HEK293 (cell line): ENCODE measurements around the gene AP5M1.

Experiments used
- CTCF ChIA-PET: fragments of 350-600 bp; formaldehyde crosslinking; extraction: SDS; loops from one replicate; lab custom pipeline; 2021; ENCODE audit warnings: antibody characterized with exemption; lab: Yijun Ruan, JAX
- POLR2A ChIA-PET: fragments of 300-600 bp; formaldehyde crosslinking; extraction: SDS; loops from one replicate; lab custom pipeline; 2020; ENCODE audit warnings: antibody characterized with exemption, inconsistent platforms; lab: Yijun Ruan, JAX
- H3K27ac ChIP-seq: fragments of 200-500 bp; sonication (Bioruptor generic); 2 replicates; pipeline ENCODE4 v1.5.1; 2014; ENCODE audit warnings: low read depth, low read length, control low read depth, inconsistent platforms; ENCODE audit errors: extremely low read depth
- H3K36me3 ChIP-seq, 2 experiments: fragments of 200-500 bp in 1 of 2; sonication (Bioruptor generic) in 1 of 2; 1 replicate in 1 of 2; 2 replicates in 1 of 2; pipeline ENCODE4 v1.5.1; 2014 to 2017; ENCODE audit warnings: inconsistent platforms in 2 of 2, low read length in 2 of 2; ENCODE audit not compliant: control insufficient read depth in 2 of 2, insufficient read depth in 1 of 2
- H3K4me1 ChIP-seq: fragments of 200-500 bp; sonication (Bioruptor generic); 2 replicates; pipeline ENCODE4 v1.5.1; 2014; ENCODE audit warnings: mild to moderate bottlenecking, low read length, inconsistent platforms; ENCODE audit not compliant: control insufficient read depth, insufficient read depth
- H3K4me3 ChIP-seq: 2 replicates; pipeline ENCODE4 v1.5.1; 2011; ENCODE audit warnings: low read depth, mild to moderate bottlenecking, control low read depth, low read length, moderate library complexity
- H3K9me3 ChIP-seq: fragments of 200-500 bp; sonication (Bioruptor generic); 2 replicates; pipeline ENCODE4 v1.5.1; 2014; ENCODE audit warnings: low read depth, low read length, inconsistent platforms; ENCODE audit not compliant: control insufficient read depth, insufficient read depth
- EGR2 ChIP-seq: fragments of 450-650 bp; formaldehyde crosslinking; IDR thresholded peaks from 2 replicates; pipeline ENCODE4 v1.5.1; 2016; ENCODE audit warnings: low read depth, missing biosample characterization, missing genetic modification characterization
- KLF9 ChIP-seq: fragments of 450-650 bp; formaldehyde crosslinking; IDR thresholded peaks from 2 replicates; pipeline ENCODE4 v1.5.1; 2016; ENCODE audit warnings: missing biosample characterization, missing genetic modification characterization, low read depth
- MEIS1 ChIP-seq: sonication (generic); formaldehyde crosslinking; IDR thresholded peaks from 2 replicates; pipeline ENCODE4 v1.8.1; 2022; ENCODE audit warnings: missing genetic modification reagents, mild to moderate bottlenecking, borderline replicate concordance
- ZFP69B ChIP-seq: fragments of 450-650 bp; formaldehyde crosslinking; IDR thresholded peaks from 2 replicates; pipeline ENCODE4 v1.5.1; 2016; ENCODE audit warnings: missing biosample characterization, missing genetic modification characterization
- ZNF121 ChIP-seq: fragments of 450-650 bp; formaldehyde crosslinking; IDR thresholded peaks from 2 replicates; pipeline ENCODE4 v1.5.1; 2016; ENCODE audit warnings: missing biosample characterization, missing genetic modification characterization
- ZNF214 ChIP-seq: fragments of 450-650 bp; formaldehyde crosslinking; IDR thresholded peaks from 2 replicates; pipeline ENCODE4 v1.5.1; 2017; ENCODE audit warnings: missing biosample characterization, mild to moderate bottlenecking, missing genetic modification characterization, borderline replicate concordance
- ZNF24 ChIP-seq: fragments of 450-650 bp; formaldehyde crosslinking; IDR thresholded peaks from 2 replicates; pipeline ENCODE4 v1.5.1; 2016; ENCODE audit warnings: missing biosample characterization, missing genetic modification characterization
- ZNF266 ChIP-seq: fragments of 450-650 bp; formaldehyde crosslinking; IDR thresholded peaks from 2 replicates; pipeline ENCODE4 v1.5.1; 2016; ENCODE audit warnings: missing biosample characterization, missing genetic modification characterization, low read depth
- ZNF292 ChIP-seq: fragments of 450-650 bp; formaldehyde crosslinking; IDR thresholded peaks from 2 replicates; pipeline ENCODE4 v1.5.1; 2016; ENCODE audit warnings: low read depth, missing biosample characterization, missing genetic modification characterization, borderline replicate concordance
- ZNF311 ChIP-seq: fragments of 450-650 bp; formaldehyde crosslinking; IDR thresholded peaks from 2 replicates; pipeline ENCODE4 v1.5.1; 2017; ENCODE audit warnings: missing biosample characterization, missing genetic modification characterization, borderline replicate concordance
- ZNF335 ChIP-seq: fragments of 450-650 bp; formaldehyde crosslinking; conservative IDR thresholded peaks from 2 replicates; pipeline ENCODE4 v1.5.1; 2016; ENCODE audit warnings: missing biosample characterization, missing genetic modification characterization
- ZNF37A ChIP-seq: fragments of 450-650 bp; IDR thresholded peaks from 2 replicates; pipeline ENCODE4 v1.5.1; 2018; ENCODE audit warnings: missing biosample characterization, missing genetic modification characterization
- ZNF391 ChIP-seq: fragments of 450-650 bp; formaldehyde crosslinking; IDR thresholded peaks from 2 replicates; pipeline ENCODE4 v1.5.1; 2016; ENCODE audit warnings: low read depth, missing biosample characterization, missing genetic modification characterization, borderline replicate concordance
- ZNF600 ChIP-seq: fragments of 450-650 bp; formaldehyde crosslinking; IDR thresholded peaks from 2 replicates; pipeline ENCODE4 v1.5.1; 2016; ENCODE audit warnings: missing biosample characterization, missing genetic modification characterization
- ZNF654 ChIP-seq: fragments of 450-650 bp; formaldehyde crosslinking; IDR thresholded peaks from 2 replicates; pipeline ENCODE4 v1.5.1; 2016; ENCODE audit warnings: low read depth, missing biosample characterization, missing genetic modification characterization
- ZNF76 ChIP-seq: fragments of 450-650 bp; formaldehyde crosslinking; IDR thresholded peaks from 2 replicates; pipeline ENCODE4; 2016; ENCODE audit warnings: low read depth, missing biosample characterization, missing genetic modification characterization, borderline replicate concordance
- ZSCAN23 ChIP-seq: fragments of 450-650 bp; formaldehyde crosslinking; IDR thresholded peaks from 2 replicates; pipeline ENCODE4 v1.5.1; 2016; ENCODE audit warnings: missing biosample characterization, missing genetic modification characterization
- ZXDB ChIP-seq: fragments of 450-650 bp; formaldehyde crosslinking; IDR thresholded peaks from 2 replicates; pipeline ENCODE4 v1.5.1; 2016; ENCODE audit warnings: missing biosample characterization, missing genetic modification characterization
- TF ChIP-seq, protein P1 (sequence below): fragments of 450-650 bp; formaldehyde crosslinking; IDR thresholded peaks from 2 replicates; pipeline ENCODE4 v1.5.1; 2016; ENCODE audit warnings: missing biosample characterization, missing genetic modification characterization
- TF ChIP-seq, protein P2 (sequence below): fragments of 450-650 bp; formaldehyde crosslinking; IDR thresholded peaks from 2 replicates; pipeline ENCODE4 v1.5.1; 2016; ENCODE audit warnings: missing biosample characterization, missing genetic modification characterization
- TF ChIP-seq, protein P3 (sequence below): fragments of 450-650 bp; formaldehyde crosslinking; conservative IDR thresholded peaks from 2 replicates; pipeline ENCODE4 v1.5.1; 2016; ENCODE audit warnings: low read depth, missing biosample characterization, missing genetic modification characterization

Gene AP5M1

DNA sequence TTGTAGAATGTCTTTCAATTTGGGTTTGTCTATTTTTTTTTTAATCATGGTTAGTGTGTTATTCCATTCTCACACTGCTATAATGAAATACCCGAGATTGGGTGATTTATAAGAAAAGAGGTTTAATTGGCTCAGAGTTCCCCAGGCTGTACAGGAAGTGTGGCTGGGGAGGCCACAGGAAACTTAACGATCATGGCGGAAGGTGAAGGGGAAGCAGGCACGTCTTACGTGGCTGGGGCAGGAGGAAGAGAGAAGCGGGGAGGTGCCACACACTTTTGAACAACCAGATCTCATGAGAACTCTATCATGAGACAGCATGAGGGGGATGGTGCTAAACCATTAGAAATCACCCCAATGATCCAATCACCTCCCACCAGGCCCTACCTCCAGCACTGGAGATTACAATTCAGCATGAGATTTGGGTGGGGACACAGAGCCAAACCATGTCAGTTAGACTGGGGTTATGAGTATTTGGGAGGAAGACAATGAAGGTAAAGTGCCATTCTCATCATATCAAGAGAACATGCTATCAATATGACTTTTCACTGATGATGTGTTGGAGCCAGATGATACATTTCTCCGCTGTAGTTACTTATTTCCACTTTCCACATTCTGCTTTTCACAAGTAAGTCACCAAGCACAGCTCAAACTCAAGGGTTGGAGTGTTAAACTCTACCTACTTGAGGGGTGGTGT lies 45.8 kb downstream of the AP5M1 start:
- CTCF ChIA-PET: interaction anchor here (0.6 to 1.3 kb wide), 2 partner anchors 19 to 823 kb away, joined by 4 to 5 read pairs; no protein-coding TSS in a partner anchor
- TF ChIP-seq MEIS1 (CRISPR knock-in tag): no peak
- no peak for TF ChIP-seq ZNF292 (tag by site-specific recombination)
- TF ChIP-seq ZNF266 (tag by site-specific recombination): no peak
- no peak for TF ChIP-seq EGR2 (tag by site-specific recombination)
- no peak for TF ChIP-seq ZSCAN23 (tag by site-specific recombination)
- TF ChIP-seq ZXDB (tag by site-specific recombination): no peak
- TF ChIP-seq, protein P1, sequence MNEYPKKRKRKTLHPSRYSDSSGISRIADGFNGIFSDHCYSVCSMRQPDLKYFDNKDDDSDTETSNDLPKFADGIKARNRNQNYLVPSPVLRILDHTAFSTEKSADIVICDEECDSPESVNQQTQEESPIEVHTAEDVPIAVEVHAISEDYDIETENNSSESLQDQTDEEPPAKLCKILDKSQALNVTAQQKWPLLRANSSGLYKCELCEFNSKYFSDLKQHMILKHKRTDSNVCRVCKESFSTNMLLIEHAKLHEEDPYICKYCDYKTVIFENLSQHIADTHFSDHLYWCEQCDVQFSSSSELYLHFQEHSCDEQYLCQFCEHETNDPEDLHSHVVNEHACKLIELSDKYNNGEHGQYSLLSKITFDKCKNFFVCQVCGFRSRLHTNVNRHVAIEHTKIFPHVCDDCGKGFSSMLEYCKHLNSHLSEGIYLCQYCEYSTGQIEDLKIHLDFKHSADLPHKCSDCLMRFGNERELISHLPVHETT (tag by site-specific recombination): no peak
- POLR2A ChIA-PET: no interaction called here
- H3K27ac ChIP-seq: no peak overlapping the region
- no peaks in the 10 kb centered on the region for H3K36me3 ChIP-seq
- no peaks in the 10 kb centered on the region for H3K4me1 ChIP-seq
- no peaks in the 10 kb centered on the region for H3K9me3 ChIP-seq
- H3K4me3 ChIP-seq: no peak overlapping the region

DNA sequence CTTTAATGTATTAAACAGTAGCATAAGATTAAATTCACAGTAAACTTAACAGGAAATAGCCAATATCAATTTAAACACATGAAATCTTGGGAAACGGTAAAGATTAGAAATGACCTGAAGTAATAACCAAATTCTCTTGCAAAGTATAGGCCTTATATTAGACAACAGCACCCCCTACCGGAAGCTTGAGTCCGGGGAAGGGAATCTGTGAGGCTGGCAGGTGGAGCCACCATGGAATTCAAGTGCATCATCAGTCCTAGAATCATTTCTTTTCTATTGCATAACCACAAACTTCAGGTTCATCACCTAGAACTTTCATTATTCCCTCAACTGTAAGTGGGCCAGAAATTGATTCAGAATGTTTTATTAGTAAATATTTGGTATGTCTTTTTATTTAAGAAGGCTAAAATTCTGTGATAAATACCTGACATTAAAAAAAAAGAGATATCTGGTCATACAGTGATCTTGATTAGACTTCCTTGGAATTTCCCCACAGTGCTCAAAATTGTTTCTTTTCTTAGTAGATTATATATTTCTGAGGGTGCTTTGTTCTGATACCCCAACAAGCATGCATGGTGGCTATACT lies 48.6 kb downstream of the AP5M1 start:
- Histone ChIP-seq H3K4me1 (no peaks in the 10 kb centered on the region), H3K4me3 (no peak overlapping the region), H3K36me3 (no peaks in the 10 kb centered on the region), H3K9me3 (no peaks in the 10 kb centered on the region), H3K27ac (no peak overlapping the region)
- POLR2A ChIA-PET: no interaction called here
- CTCF ChIA-PET: interaction anchor here (0.5 to 1.7 kb wide), 12 partner anchors 8 to 827 kb away, joined by 3 to 10 read pairs (median 4); no protein-coding TSS in a partner anchor
- TF ChIP-seq ZNF214 (tag by site-specific recombination) (no peak), ZNF654 (tag by site-specific recombination) (peak; percentile 84)
- TF ChIP-seq, protein P2, sequence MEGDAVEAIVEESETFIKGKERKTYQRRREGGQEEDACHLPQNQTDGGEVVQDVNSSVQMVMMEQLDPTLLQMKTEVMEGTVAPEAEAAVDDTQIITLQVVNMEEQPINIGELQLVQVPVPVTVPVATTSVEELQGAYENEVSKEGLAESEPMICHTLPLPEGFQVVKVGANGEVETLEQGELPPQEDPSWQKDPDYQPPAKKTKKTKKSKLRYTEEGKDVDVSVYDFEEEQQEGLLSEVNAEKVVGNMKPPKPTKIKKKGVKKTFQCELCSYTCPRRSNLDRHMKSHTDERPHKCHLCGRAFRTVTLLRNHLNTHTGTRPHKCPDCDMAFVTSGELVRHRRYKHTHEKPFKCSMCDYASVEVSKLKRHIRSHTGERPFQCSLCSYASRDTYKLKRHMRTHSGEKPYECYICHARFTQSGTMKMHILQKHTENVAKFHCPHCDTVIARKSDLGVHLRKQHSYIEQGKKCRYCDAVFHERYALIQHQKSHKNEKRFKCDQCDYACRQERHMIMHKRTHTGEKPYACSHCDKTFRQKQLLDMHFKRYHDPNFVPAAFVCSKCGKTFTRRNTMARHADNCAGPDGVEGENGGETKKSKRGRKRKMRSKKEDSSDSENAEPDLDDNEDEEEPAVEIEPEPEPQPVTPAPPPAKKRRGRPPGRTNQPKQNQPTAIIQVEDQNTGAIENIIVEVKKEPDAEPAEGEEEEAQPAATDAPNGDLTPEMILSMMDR (tag by site-specific recombination): 0 out of 2 replicates have a peak, but pooled peaks have one; percentile 11

DNA sequence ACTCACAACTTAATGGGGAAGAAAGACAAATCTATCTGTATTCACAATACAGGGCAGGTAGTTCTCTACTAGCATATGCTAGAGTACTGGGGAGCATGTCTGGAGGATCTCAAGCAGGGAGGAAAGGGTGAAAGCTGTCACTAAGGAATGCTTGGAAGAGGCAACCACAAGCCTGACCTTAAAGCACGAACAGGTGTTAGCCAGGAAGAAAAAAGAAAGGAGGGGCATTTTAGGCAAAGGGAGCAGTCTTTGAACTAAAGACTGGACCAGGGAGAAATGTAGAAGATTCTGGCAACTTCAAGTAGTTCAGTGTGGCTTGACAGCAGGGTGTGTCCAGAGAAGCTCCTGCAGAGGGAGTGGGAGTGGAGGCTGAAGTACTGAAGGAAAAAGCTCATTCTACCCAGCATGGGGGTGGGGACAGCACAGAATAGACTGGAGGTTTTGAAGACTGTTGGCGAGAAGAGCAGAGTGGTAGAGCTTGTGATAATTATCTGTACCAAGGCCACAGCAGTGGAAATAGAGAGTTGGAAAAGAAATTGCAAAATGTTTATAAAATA lies 50.9 kb downstream of the AP5M1 start:
- Histone ChIP-seq H3K4me3 (no peak overlapping the region), H3K9me3 (no peaks in the 10 kb centered on the region), H3K27ac (no peak overlapping the region), H3K4me1 (no peaks in the 10 kb centered on the region), H3K36me3 (no peaks in the 10 kb centered on the region)
- POLR2A ChIA-PET: no interaction called here
- CTCF ChIA-PET: interaction anchor here (1.4 kb wide), 2 partner anchors 25 to 829 kb away, joined by 3 to 4 read pairs; no protein-coding TSS in a partner anchor
- no peak for TF ChIP-seq ZNF24
- TF ChIP-seq ZNF121 (tag by site-specific recombination): no peak
- no peak for TF ChIP-seq ZNF37A (tag by site-specific recombination)
- no peak for TF ChIP-seq ZFP69B
- TF ChIP-seq ZNF391: no peak
- no peak for TF ChIP-seq ZNF76 (tag by site-specific recombination)
- TF ChIP-seq ZNF311 (tag by site-specific recombination): no peak
- TF ChIP-seq ZNF600 (tag by site-specific recombination): no peak
- no peak for TF ChIP-seq KLF9 (tag by site-specific recombination)
- TF ChIP-seq ZNF335 (tag by site-specific recombination): no peak
- TF ChIP-seq, protein P3, sequence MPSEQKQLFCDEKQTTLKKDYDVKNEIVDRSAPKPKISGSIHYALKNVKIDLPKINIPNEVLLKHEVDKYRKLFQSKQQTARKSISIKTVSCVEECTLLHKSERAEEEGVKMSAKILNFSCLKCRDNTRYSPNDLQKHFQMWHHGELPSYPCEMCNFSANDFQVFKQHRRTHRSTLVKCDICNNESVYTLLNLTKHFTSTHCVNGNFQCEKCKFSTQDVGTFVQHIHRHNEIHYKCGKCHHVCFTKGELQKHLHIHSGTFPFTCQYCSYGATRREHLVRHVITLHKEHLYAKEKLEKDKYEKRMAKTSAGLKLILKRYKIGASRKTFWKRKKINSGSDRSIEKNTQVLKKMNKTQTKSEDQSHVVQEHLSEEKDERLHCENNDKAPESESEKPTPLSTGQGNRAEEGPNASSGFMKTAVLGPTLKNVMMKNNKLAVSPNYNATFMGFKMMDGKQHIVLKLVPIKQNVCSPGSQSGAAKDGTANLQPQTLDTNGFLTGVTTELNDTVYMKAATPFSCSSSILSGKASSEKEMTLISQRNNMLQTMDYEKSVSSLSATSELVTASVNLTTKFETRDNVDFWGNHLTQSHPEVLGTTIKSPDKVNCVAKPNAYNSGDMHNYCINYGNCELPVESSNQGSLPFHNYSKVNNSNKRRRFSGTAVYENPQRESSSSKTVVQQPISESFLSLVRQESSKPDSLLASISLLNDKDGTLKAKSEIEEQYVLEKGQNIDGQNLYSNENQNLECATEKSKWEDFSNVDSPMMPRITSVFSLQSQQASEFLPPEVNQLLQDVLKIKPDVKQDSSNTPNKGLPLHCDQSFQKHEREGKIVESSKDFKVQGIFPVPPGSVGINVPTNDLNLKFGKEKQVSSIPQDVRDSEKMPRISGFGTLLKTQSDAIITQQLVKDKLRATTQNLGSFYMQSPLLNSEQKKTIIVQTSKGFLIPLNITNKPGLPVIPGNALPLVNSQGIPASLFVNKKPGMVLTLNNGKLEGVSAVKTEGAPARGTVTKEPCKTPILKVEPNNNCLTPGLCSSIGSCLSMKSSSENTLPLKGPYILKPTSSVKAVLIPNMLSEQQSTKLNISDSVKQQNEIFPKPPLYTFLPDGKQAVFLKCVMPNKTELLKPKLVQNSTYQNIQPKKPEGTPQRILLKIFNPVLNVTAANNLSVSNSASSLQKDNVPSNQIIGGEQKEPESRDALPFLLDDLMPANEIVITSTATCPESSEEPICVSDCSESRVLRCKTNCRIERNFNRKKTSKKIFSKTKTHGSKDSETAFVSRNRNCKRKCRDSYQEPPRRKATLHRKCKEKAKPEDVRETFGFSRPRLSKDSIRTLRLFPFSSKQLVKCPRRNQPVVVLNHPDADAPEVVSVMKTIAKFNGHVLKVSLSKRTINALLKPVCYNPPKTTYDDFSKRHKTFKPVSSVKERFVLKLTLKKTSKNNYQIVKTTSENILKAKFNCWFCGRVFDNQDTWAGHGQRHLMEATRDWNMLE (tag by site-specific recombination): no peak
